SK-N-SH treated with all-trans-retinoic acid at 6 μM for 48 hours (cell line): Measurements from ENCODE around the gene RBM47.

ENCODE experiments used
- OSR1 ChIP-seq: fragments of 250-450 bp; sonication (Bioruptor Pico); IDR thresholded peaks from 2 replicates; pipeline ENCODE4 v1.8.0; 2022; ENCODE audit warnings: moderate library complexity, mild to moderate bottlenecking, inconsistent platforms
- TCF4 ChIP-seq: fragments of 250-450 bp; sonication (Bioruptor Pico); IDR thresholded peaks from 2 replicates; pipeline ENCODE4 v1.8.0; 2021; ENCODE audit warnings: mild to moderate bottlenecking, moderate library complexity, borderline replicate concordance
- ZNF8 ChIP-seq: fragments of 450-650 bp; formaldehyde crosslinking; IDR thresholded peaks from 2 replicates; pipeline ENCODE4 v1.5.0; 2020; ENCODE audit warnings: mild to moderate bottlenecking, moderate library complexity
- TF ChIP-seq, protein P1 (sequence below): fragments of 250-450 bp; sonication (Bioruptor Pico); IDR thresholded peaks from 2 replicates; pipeline ENCODE4 v1.8.0; 2021; ENCODE audit warnings: low read depth, mild to moderate bottlenecking, moderate library complexity, borderline replicate concordance

DNA sequence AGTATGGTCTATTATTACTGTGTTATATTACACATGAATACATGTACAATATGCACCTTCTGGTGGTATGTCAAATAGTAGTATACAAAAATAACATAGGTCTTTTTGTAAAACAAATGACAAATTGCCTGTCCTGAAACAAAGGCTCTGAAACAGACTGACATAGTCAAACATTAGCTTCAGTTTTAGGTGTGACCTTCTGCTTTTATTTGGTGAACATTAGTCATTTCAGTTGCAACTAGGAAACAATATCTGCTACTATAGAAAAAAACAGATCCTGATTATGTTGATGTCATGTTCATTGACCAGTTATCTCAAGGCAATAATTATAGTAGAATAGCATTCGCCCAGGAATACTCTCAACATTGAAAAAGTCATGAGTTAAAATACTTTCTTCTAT lies 171.6 kb downstream of the RBM47 start:
- TF ChIP-seq, protein P1, sequence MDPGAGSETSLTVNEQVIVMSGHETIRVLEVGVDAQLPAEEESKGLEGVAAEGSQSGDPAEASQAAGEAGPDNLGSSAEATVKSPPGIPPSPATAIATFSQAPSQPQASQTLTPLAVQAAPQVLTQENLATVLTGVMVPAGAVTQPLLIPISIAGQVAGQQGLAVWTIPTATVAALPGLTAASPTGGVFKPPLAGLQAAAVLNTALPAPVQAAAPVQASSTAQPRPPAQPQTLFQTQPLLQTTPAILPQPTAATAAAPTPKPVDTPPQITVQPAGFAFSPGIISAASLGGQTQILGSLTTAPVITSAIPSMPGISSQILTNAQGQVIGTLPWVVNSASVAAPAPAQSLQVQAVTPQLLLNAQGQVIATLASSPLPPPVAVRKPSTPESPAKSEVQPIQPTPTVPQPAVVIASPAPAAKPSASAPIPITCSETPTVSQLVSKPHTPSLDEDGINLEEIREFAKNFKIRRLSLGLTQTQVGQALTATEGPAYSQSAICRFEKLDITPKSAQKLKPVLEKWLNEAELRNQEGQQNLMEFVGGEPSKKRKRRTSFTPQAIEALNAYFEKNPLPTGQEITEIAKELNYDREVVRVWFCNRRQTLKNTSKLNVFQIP = no peak
- no peak for TF ChIP-seq OSR1 (CRISPR knock-in tag)
- TF ChIP-seq TCF4 = no peak
- no peak for TF ChIP-seq ZNF8 (CRISPR knock-in tag)
